ENCODE results near the gene KDM1B.

- TF ChIP-seq, protein P1, sequence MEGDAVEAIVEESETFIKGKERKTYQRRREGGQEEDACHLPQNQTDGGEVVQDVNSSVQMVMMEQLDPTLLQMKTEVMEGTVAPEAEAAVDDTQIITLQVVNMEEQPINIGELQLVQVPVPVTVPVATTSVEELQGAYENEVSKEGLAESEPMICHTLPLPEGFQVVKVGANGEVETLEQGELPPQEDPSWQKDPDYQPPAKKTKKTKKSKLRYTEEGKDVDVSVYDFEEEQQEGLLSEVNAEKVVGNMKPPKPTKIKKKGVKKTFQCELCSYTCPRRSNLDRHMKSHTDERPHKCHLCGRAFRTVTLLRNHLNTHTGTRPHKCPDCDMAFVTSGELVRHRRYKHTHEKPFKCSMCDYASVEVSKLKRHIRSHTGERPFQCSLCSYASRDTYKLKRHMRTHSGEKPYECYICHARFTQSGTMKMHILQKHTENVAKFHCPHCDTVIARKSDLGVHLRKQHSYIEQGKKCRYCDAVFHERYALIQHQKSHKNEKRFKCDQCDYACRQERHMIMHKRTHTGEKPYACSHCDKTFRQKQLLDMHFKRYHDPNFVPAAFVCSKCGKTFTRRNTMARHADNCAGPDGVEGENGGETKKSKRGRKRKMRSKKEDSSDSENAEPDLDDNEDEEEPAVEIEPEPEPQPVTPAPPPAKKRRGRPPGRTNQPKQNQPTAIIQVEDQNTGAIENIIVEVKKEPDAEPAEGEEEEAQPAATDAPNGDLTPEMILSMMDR (IDR thresholded peaks at IDR 0.05 in 4 of 5, conservative IDR thresholded peaks at IDR 0.05 in 1 of 5) = no peak
- no peak for TF ChIP-seq POLR2A (IDR thresholded peaks at IDR 0.05)
Measured at GRCh38 chr6:18160911-18161310, 5.7 kb downstream of the KDM1B start.
